K562 (cell line): ENCODE results near the gene WTAP.

Experiments used
- CREB1 ChIP-seq, 2 experiments: sonication (generic) in 1 of 2; formaldehyde crosslinking in 1 of 2; IDR thresholded peaks; 2 replicates each; pipeline versions ENCODE4 v1.6.1 to v1.8.0; 2012 to 2022; ENCODE audit warnings: inconsistent platforms in 1 of 2, mild to moderate bottlenecking in 1 of 2, missing genetic modification reagents in 1 of 2, moderate library complexity in 1 of 2
- FOXK1 ChIP-seq: sonication (generic); formaldehyde crosslinking; IDR thresholded peaks from 2 replicates; pipeline ENCODE4 v1.8.0; 2022; ENCODE audit warnings: missing genetic modification reagents, mild to moderate bottlenecking, borderline replicate concordance
- HDAC2 ChIP-seq: fragments of 450-650 bp; IDR thresholded peaks from 2 replicates; pipeline ENCODE4 v1.6.1; 2016; ENCODE audit warnings: mild to moderate bottlenecking
- HMG20B ChIP-seq: fragments of 250-450 bp; sonication (Bioruptor Pico); IDR thresholded peaks from 2 replicates; pipeline ENCODE4 v1.5.0; 2021; ENCODE audit warnings: mild to moderate bottlenecking
- KLF13 ChIP-seq: fragments of 450-650 bp; IDR thresholded peaks from 2 replicates; pipeline ENCODE4 v1.6.1; 2016; ENCODE audit warnings: missing genetic modification characterization, low read depth, mild to moderate bottlenecking, missing compliant biosample characterization, moderate library complexity, borderline replicate concordance
- NFYB ChIP-seq: IDR thresholded peaks from 2 replicates; pipeline ENCODE4 v1.6.1; 2011; ENCODE audit warnings: mild to moderate bottlenecking, moderate library complexity; ENCODE audit not compliant: insufficient read length; ENCODE audit errors: extremely low read depth
- RBM39 ChIP-seq: fragments of 200-400 bp; formaldehyde crosslinking; optimal IDR thresholded peaks from 2 replicates; pipeline ENCODE3; 2018; ENCODE audit warnings: low read depth, low read length
- RCOR1 ChIP-seq, 2 experiments: IDR thresholded peaks; 2 replicates each; pipeline ENCODE4 v1.6.1; 2012; ENCODE audit warnings: low read depth in 2 of 2, low read length in 2 of 2, borderline replicate concordance in 1 of 2, improper control_type of control experiment in 1 of 2
- TCF7 ChIP-seq: sonication (generic); IDR thresholded peaks from 2 replicates; pipeline ENCODE4 v1.6.1; 2016; ENCODE audit warnings: antibody characterized with exemption, borderline replicate concordance
- ZFP36 ChIP-seq: fragments of 150-350 bp; IDR thresholded peaks from 2 replicates; pipeline ENCODE4 v1.6.1; 2018; ENCODE audit warnings: low read length, low read depth; ENCODE audit not compliant: partially characterized antibody
- ZNF12 ChIP-seq: sonication (generic); formaldehyde crosslinking; IDR thresholded peaks from 2 replicates; pipeline ENCODE4 v1.4.0; 2020; ENCODE audit warnings: mild to moderate bottlenecking, missing genetic modification reagents
- TF ChIP-seq, protein P1 (sequence below): sonication (generic); formaldehyde crosslinking; IDR thresholded peaks from 2 replicates; pipeline ENCODE4 v1.8.0; 2022; ENCODE audit warnings: mild to moderate bottlenecking, missing genetic modification reagents
- TF ChIP-seq, protein P2 (sequence below), 3 experiments: IDR thresholded peaks in 2 of 3; conservative IDR thresholded peaks in 1 of 3; 2 replicates each; pipeline ENCODE4 v1.5.1; 2011 to 2012; ENCODE audit warnings: low read length in 3 of 3, mild to moderate bottlenecking in 3 of 3, control low read depth in 2 of 3, improper control_type of control experiment in 1 of 3, inconsistent platforms in 1 of 3, low read depth in 1 of 3, mixed read lengths in 1 of 3, moderate library complexity in 1 of 3; ENCODE audit not compliant: insufficient read depth in 2 of 3
- TF ChIP-seq, protein P3 (sequence below): fragments of 250-450 bp; sonication (Bioruptor Pico); IDR thresholded peaks from 2 replicates; pipeline ENCODE4 v1.5.0; 2021

DNA sequence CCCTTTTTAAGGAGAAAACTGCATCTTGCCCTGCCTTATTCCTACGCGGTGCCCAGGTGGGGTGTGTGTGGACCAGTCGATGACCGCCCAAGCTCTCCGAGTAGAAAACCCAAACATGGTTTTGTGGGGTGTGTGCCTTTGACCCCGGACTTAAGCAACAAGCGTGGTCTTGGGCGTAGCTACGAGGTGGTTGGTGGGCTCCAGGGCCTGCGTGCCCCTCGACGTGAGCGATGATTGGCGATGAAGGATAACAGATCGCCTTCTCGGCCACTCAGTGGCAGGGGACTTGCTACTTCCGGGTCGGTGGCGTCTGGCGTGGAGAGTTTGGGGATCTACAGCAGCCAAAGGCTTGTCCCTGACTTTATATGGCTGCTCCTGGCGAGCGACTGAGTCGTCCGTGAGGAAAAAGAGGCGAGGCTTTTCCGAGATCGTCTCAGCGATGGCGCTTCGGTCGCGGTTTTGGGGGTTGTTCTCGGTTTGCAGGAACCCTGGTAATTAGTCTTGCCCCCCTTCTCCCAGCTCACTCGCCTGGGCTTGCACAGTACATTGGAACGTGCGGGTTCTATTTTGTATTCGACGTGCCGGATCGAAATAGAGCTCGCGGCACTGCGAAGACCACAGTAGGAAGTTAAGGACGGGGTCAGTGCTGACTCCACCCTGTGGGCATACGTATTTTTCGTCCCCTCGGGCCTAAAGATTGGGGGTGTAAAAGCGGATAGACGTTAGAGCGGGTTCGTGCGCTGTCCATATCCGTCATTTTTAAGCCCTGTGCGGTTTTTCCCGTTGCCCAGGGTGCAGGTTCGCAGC is 63.0 kb downstream of the WTAP start, which contains the start of gene MRPL18:
- TF ChIP-seq RBM39: no peak
- peak; percentile 98 for TF ChIP-seq NFYB
- TF ChIP-seq HDAC2: no peak; the same call in 1 of the 2 replicates
- TF ChIP-seq ZFP36: no peak
- TF ChIP-seq KLF13: no peak; the same call in 1 of the 2 replicates
- no peak for TF ChIP-seq ZNF12 (CRISPR knock-in tag)
- no peak for TF ChIP-seq RCOR1 (IDR thresholded peaks at IDR 0.05; ENCODE audit: borderline replicate concordance in 1 of 2, low read depth in 2 of 2, low read length in 2 of 2)
- TF ChIP-seq TCF7: no peak
- TF ChIP-seq, protein P1, sequence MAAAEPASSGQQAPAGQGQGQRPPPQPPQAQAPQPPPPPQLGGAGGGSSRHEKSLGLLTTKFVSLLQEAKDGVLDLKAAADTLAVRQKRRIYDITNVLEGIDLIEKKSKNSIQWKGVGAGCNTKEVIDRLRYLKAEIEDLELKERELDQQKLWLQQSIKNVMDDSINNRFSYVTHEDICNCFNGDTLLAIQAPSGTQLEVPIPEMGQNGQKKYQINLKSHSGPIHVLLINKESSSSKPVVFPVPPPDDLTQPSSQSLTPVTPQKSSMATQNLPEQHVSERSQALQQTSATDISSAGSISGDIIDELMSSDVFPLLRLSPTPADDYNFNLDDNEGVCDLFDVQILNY (CRISPR knock-in tag): no peak
- 0 out of 2 replicates have a peak, but pooled peaks have one; percentile 44 for TF ChIP-seq FOXK1 (CRISPR knock-in tag)
- TF ChIP-seq, protein P2, sequence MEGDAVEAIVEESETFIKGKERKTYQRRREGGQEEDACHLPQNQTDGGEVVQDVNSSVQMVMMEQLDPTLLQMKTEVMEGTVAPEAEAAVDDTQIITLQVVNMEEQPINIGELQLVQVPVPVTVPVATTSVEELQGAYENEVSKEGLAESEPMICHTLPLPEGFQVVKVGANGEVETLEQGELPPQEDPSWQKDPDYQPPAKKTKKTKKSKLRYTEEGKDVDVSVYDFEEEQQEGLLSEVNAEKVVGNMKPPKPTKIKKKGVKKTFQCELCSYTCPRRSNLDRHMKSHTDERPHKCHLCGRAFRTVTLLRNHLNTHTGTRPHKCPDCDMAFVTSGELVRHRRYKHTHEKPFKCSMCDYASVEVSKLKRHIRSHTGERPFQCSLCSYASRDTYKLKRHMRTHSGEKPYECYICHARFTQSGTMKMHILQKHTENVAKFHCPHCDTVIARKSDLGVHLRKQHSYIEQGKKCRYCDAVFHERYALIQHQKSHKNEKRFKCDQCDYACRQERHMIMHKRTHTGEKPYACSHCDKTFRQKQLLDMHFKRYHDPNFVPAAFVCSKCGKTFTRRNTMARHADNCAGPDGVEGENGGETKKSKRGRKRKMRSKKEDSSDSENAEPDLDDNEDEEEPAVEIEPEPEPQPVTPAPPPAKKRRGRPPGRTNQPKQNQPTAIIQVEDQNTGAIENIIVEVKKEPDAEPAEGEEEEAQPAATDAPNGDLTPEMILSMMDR (IDR thresholded peaks at IDR 0.05 in 2 of 3, conservative IDR thresholded peaks at IDR 0.05 in 1 of 3; ENCODE audit: insufficient read depth in 2 of 3, low read depth in 1 of 3, low read length in 3 of 3): 0 out of 6 replicates have a peak, but pooled peaks of 1 of the 3 experiments have one; percentile 6
- peak; percentile 67 for TF ChIP-seq CREB1 (IDR thresholded peaks at IDR 0.05)
- peak; percentile 77 for TF ChIP-seq CREB1 (CRISPR knock-in tag; IDR thresholded peaks at IDR 0.05)
- TF ChIP-seq, protein P3, sequence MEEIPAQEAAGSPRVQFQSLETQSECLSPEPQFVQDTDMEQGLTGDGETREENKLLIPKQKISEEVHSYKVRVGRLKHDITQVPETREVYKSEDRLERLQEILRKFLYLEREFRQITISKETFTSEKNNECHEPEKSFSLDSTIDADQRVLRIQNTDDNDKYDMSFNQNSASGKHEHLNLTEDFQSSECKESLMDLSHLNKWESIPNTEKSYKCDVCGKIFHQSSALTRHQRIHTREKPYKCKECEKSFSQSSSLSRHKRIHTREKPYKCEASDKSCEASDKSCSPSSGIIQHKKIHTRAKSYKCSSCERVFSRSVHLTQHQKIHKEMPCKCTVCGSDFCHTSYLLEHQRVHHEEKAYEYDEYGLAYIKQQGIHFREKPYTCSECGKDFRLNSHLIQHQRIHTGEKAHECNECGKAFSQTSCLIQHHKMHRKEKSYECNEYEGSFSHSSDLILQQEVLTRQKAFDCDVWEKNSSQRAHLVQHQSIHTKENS (CRISPR knock-in tag): no peak
- TF ChIP-seq HMG20B: no peak
